H1 (cell line): ENCODE measurements around the gene MTMR1. TPM values are rescaled to one million over a fixed set of nuclear protein-coding genes. Genes with fewer than 3 reads are reported as not detected.

Experiments
- CBX5 ChIP-seq: fragments of 300-800, 300-1000 bp; sonication (generic); IDR thresholded peaks from 2 replicates; pipeline ENCODE4 v1.7.1; 2016; ENCODE audit warnings: antibody characterized with exemption, low read length, low read depth
- E2F6 ChIP-seq: IDR thresholded peaks from 2 replicates; pipeline ENCODE4 v1.6.1; 2012; ENCODE audit warnings: inconsistent platforms
- HDAC2 ChIP-seq, 2 experiments: fragments of 300-600 bp in 1 of 2; sonication (generic) in 1 of 2; IDR thresholded peaks; 2 replicates each; pipeline ENCODE4 v1.6.1; 2011 to 2012; ENCODE audit warnings: low read depth in 2 of 2, low read length in 2 of 2, mild to moderate bottlenecking in 2 of 2, moderate library complexity in 2 of 2, borderline replicate concordance in 1 of 2, inconsistent platforms in 1 of 2
- RAD21 ChIP-seq, 2 experiments: IDR thresholded peaks in 1 of 2; conservative IDR thresholded peaks in 1 of 2; 2 replicates each; pipeline ENCODE4 v1.6.1; 2011; ENCODE audit warnings: low read depth in 2 of 2, low read length in 2 of 2, improper control_type of control experiment in 1 of 2, inconsistent platforms in 1 of 2, mild to moderate bottlenecking in 1 of 2, moderate library complexity in 1 of 2
- RXRA ChIP-seq: IDR thresholded peaks from 2 replicates; pipeline ENCODE4 v1.6.1; 2011; ENCODE audit warnings: low read depth, mild to moderate bottlenecking, low read length, moderate library complexity; ENCODE audit not compliant: insufficient read depth
- TAF7 ChIP-seq: optimal IDR thresholded peaks from 2 replicates; pipeline ENCODE3; 2011; ENCODE audit warnings: low read depth, mild to moderate bottlenecking, inconsistent platforms, low read length, moderate library complexity, borderline replicate concordance
- USF2 ChIP-seq: IDR thresholded peaks from 2 replicates; pipeline ENCODE4 v1.6.1; 2011; ENCODE audit warnings: low read length, improper control_type of control experiment
- polyA plus RNA-seq, 7 experiments: library from polyadenylated mRNA; depleted of rRNA in 3 of 7; stranded (reverse) in 5 of 7; unstranded in 2 of 7; fragments of >200 nt in 5 of 7; fragments of 200-250 nt in 2 of 7; gene quantifications; 1 replicate in 5 of 7; 2 replicates in 1 of 7; 4 replicates in 1 of 7; pipeline versions ENCODE4 v1.2.1 to v1.2.3, GENCODE V29; 2011 to 2013; ENCODE audit warnings: missing spikeins in 2 of 7, mixed read lengths in 2 of 7
- total RNA-seq: library from RNA; stranded (reverse); fragmentation: NEBNext Ultra II Directional; extraction: Animal tissue kit (Norgen Biotek cat#: 25700); gene quantifications from 2 replicates; pipeline ENCODE4 v1.2.1, GENCODE V29; 2021

Gene MTMR1
- total and polyA plus RNA-seq, 2 of the 8 experiments (the other 6 are each of a cell fraction or from before 2014, with no cell fraction given) = 15.1 to 23.8 TPM

GRCh38 chrX:150692296-150692695, 900 bp upstream of the MTMR1 start (continued):
- TF ChIP-seq E2F6 (no peak), TAF7 (no peak), RAD21 (IDR thresholded peaks at IDR 0.05 in 1 of 2, conservative IDR thresholded peaks at IDR 0.05 in 1 of 2; ENCODE audit: low read depth in 2 of 2, low read length in 2 of 2) (no peak), CBX5 (no peak), USF2 (no peak), RXRA (no peak), HDAC2 (IDR thresholded peaks at IDR 0.05; ENCODE audit: borderline replicate concordance in 1 of 2, low read depth in 2 of 2, low read length in 2 of 2) (no peak)
- TF ChIP-seq, all 59 proteins: peak for 0
